ENCODE data around the gene COQ3. TPM values are rescaled to one million over a fixed set of nuclear protein-coding genes. Genes with fewer than 3 reads are reported as not detected.

The COQ3 gene
- total and polyA plus RNA-seq, 4 donors = 3.8 to 9.4 (median 8.0) TPM

DNA sequence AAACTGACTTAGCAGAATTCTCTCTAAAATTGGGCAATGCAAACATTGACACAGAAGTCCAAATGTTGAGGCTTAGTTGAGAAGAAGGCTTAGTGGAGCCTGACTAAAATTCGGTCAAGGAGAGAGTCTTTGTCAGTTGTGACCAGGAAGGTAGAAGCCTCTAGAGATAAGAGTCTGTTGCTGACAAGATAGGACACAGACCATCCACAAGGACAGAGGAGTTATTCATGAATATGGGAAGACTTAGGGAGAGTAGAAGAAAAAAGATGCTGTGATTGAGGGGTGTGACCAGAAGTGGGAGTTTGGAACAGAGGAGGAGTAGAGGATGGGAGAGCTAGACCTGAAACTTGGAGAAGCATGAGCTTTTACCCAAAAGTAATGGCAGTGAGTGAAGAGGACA is 37.4 kb downstream of the COQ3 start:
- 73% methylated on average over 1 of the region's 1 CpG for WGBS
- Histone ChIP-seq H3K36me3 (ENCODE audit: control insufficient read depth in 4 of 4, insufficient read depth in 3 of 4, low read depth in 1 of 4, low read length in 3 of 4) (no peaks in the 10 kb centered on the region), H3K27me3 (ENCODE audit: control insufficient read depth in 4 of 4, insufficient read depth in 4 of 4, low read length in 3 of 4) (peaks cover 0 to 5% (median 1%) of the 10 kb centered on the region in 4 donors), H3K9me3 (ENCODE audit: control insufficient read depth in 4 of 4, low read length in 3 of 4) (no peaks in the 10 kb centered on the region), H3K9ac (ENCODE audit: low read depth in 1 of 2, low read length in 2 of 2) (no peak overlapping the region), H3K4me1 (ENCODE audit: control insufficient read depth in 4 of 4, insufficient read depth in 4 of 4, low read length in 3 of 4) (no peaks in the 10 kb centered on the region), H3K4me3 (ENCODE audit: low read depth in 1 of 3, low read length in 3 of 3) (no peak overlapping the region), H3K27ac (ENCODE audit: low read depth in 1 of 2, low read length in 2 of 2) (no peak overlapping the region)
- TF ChIP-seq RXRA (IDR thresholded peaks at IDR 0.05) = no peak
- TF ChIP-seq ATF3 (IDR thresholded peaks at IDR 0.05) = no peak
- no peak for TF ChIP-seq RAD21 (IDR thresholded peaks at IDR 0.05)
- no peak for TF ChIP-seq SP1 (IDR thresholded peaks at IDR 0.05)
- TF ChIP-seq EGR1 (IDR thresholded peaks at IDR 0.05; ENCODE audit: low read depth in 2 of 2) = no peak
- TF ChIP-seq, protein P1, sequence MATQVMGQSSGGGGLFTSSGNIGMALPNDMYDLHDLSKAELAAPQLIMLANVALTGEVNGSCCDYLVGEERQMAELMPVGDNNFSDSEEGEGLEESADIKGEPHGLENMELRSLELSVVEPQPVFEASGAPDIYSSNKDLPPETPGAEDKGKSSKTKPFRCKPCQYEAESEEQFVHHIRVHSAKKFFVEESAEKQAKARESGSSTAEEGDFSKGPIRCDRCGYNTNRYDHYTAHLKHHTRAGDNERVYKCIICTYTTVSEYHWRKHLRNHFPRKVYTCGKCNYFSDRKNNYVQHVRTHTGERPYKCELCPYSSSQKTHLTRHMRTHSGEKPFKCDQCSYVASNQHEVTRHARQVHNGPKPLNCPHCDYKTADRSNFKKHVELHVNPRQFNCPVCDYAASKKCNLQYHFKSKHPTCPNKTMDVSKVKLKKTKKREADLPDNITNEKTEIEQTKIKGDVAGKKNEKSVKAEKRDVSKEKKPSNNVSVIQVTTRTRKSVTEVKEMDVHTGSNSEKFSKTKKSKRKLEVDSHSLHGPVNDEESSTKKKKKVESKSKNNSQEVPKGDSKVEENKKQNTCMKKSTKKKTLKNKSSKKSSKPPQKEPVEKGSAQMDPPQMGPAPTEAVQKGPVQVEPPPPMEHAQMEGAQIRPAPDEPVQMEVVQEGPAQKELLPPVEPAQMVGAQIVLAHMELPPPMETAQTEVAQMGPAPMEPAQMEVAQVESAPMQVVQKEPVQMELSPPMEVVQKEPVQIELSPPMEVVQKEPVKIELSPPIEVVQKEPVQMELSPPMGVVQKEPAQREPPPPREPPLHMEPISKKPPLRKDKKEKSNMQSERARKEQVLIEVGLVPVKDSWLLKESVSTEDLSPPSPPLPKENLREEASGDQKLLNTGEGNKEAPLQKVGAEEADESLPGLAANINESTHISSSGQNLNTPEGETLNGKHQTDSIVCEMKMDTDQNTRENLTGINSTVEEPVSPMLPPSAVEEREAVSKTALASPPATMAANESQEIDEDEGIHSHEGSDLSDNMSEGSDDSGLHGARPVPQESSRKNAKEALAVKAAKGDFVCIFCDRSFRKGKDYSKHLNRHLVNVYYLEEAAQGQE (IDR thresholded peaks at IDR 0.05) = no peak
- no peak for TF ChIP-seq YY1 (IDR thresholded peaks at IDR 0.05)
- no peak for TF ChIP-seq HNF4G (IDR thresholded peaks at IDR 0.05)
- TF ChIP-seq JUND (IDR thresholded peaks at IDR 0.05) = no peak
- TF ChIP-seq CTCF (IDR thresholded peaks at IDR 0.05; ENCODE audit: low read depth, low read length, missing input control) = no peak
- TF ChIP-seq NR2F2 (IDR thresholded peaks at IDR 0.05) = no peak
- no peak for TF ChIP-seq HNF4A (conservative IDR thresholded peaks at IDR 0.05)
- TF ChIP-seq, protein P2, sequence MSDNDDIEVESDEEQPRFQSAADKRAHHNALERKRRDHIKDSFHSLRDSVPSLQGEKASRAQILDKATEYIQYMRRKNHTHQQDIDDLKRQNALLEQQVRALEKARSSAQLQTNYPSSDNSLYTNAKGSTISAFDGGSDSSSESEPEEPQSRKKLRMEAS (IDR thresholded peaks at IDR 0.05) = no peak
- TF ChIP-seq, protein P3, sequence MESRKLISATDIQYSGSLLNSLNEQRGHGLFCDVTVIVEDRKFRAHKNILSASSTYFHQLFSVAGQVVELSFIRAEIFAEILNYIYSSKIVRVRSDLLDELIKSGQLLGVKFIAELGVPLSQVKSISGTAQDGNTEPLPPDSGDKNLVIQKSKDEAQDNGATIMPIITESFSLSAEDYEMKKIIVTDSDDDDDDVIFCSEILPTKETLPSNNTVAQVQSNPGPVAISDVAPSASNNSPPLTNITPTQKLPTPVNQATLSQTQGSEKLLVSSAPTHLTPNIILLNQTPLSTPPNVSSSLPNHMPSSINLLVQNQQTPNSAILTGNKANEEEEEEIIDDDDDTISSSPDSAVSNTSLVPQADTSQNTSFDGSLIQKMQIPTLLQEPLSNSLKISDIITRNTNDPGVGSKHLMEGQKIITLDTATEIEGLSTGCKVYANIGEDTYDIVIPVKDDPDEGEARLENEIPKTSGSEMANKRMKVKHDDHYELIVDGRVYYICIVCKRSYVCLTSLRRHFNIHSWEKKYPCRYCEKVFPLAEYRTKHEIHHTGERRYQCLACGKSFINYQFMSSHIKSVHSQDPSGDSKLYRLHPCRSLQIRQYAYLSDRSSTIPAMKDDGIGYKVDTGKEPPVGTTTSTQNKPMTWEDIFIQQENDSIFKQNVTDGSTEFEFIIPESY (IDR thresholded peaks at IDR 0.05) = no peak
- TF ChIP-seq FOXA2 (IDR thresholded peaks at IDR 0.05) = no peak
- no peak for DNase-seq (ENCODE audit: low spot score)

DNA sequence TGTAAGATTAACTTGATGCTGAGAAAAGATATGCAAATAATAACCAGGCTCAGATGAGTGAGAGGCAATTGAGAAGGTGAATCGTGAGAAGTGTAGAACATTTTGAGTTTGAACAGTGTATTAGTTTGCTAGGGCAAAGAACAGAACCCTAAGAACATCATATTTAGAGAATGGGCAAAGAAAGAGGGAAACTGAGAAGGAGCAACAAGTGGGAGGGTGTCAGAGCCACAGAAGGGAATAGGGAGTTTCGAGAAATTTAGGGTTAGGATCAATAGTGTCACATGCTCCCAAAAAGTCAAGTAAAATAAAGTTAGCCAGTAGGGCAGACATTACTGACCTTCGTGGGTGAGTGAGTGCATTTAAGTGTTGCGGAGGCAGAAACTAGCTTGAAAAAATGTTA is 39.0 kb downstream of the COQ3 start:
- no peak for DNase-seq (ENCODE audit: low spot score)
- H3K27me3 ChIP-seq (ENCODE audit: control insufficient read depth in 4 of 4, insufficient read depth in 4 of 4, low read length in 3 of 4) = peaks cover 0 to 7% (median 2%) of the 10 kb centered on the region in 4 donors
- H3K4me1 ChIP-seq (ENCODE audit: control insufficient read depth in 4 of 4, insufficient read depth in 4 of 4, low read length in 3 of 4) = peaks cover under 1 to 3% (median 2%) of the 10 kb centered on the region in 4 donors
- H3K9ac ChIP-seq (ENCODE audit: low read depth in 1 of 2, low read length in 2 of 2) = no peak overlapping the region
- no peaks in the 10 kb centered on the region for H3K9me3 ChIP-seq (ENCODE audit: control insufficient read depth in 4 of 4, low read length in 3 of 4)
- H3K36me3 ChIP-seq (ENCODE audit: control insufficient read depth in 4 of 4, insufficient read depth in 3 of 4, low read depth in 1 of 4, low read length in 3 of 4) = no peaks in the 10 kb centered on the region
- no peak overlapping the region for H3K27ac ChIP-seq (ENCODE audit: low read depth in 1 of 2, low read length in 2 of 2)
- 68% methylated on average over 4 of the region's 4 CpGs for WGBS
- H3K4me3 ChIP-seq (ENCODE audit: low read depth in 1 of 3, low read length in 3 of 3) = no peak overlapping the region
- TF ChIP-seq GABPA (IDR thresholded peaks at IDR 0.05 in 1 of 2, conservative IDR thresholded peaks at IDR 0.05 in 1 of 2) (no peak), HNF4A (conservative IDR thresholded peaks at IDR 0.05) (no peak), NR2F2 (IDR thresholded peaks at IDR 0.05) (no peak), CTCF (IDR thresholded peaks at IDR 0.05; ENCODE audit: low read depth, low read length, missing input control) (no peak), HNF4G (IDR thresholded peaks at IDR 0.05) (no peak), RAD21 (IDR thresholded peaks at IDR 0.05) (no peak), TAF1 (conservative IDR thresholded peaks at IDR 0.05) (no peak), EGR1 (IDR thresholded peaks at IDR 0.05; ENCODE audit: low read depth in 2 of 2) (no peak)
- TF ChIP-seq, protein P3 (IDR thresholded peaks at IDR 0.05) = no peak
- TF ChIP-seq, protein P2 (IDR thresholded peaks at IDR 0.05) = no peak
